Gastrocnemius medialis (tissue), 4 donors: ENCODE data around the gene SMOC1. TPM values are rescaled to one million over a fixed set of nuclear protein-coding genes. Genes with fewer than 3 reads are reported as not detected.

Source experiments
- ATAC-seq, 2 donors: fragments of 150-250 bp; one replicate each; pipeline ENCODE4 v1.9.1; 2016
- DNase-seq, 2 donors: peaks; one replicate each; pipeline ENCODE4 v3.0.0-alpha.2; 2019
- H3K27ac ChIP-seq, 4 donors: fragments of 200-600 bp; sonication (generic); 1 replicate in 1 of 4; 2 replicates in 3 of 4; pipeline ENCODE4 v1.5.1; 2016 to 2018; ENCODE audit warnings: mild to moderate bottlenecking in 2 of 4, moderate library complexity in 1 of 4
- H3K27me3 ChIP-seq, 3 donors: fragments of 200-600 bp; sonication (generic) in 2 of 3; 1 replicate in 1 of 3; 2 replicates in 2 of 3; pipeline versions ENCODE4 v1.5.1 to v1.6.0; 2016 to 2019; ENCODE audit warnings: mild to moderate bottlenecking in 1 of 3, moderate library complexity in 1 of 3
- H3K36me3 ChIP-seq, 2 donors: fragments of 200-600 bp; sonication (generic) in 1 of 2; one replicate each; pipeline ENCODE4 v1.5.1; 2017 to 2018
- H3K4me1 ChIP-seq, 2 donors: fragments of 200-600 bp; sonication (generic) in 1 of 2; one replicate each; pipeline ENCODE4 v1.5.1; 2016 to 2017; ENCODE audit warnings: mild to moderate bottlenecking in 2 of 2
- H3K4me3 ChIP-seq, 4 donors: fragments of 200-600 bp; sonication (generic) in 3 of 4; 1 replicate in 1 of 4; 2 replicates in 3 of 4; pipeline ENCODE4 v1.5.1; 2016 to 2019; ENCODE audit warnings: mild to moderate bottlenecking in 2 of 4
- H3K9me3 ChIP-seq, 3 donors: fragments of 200-600 bp; sonication (generic) in 2 of 3; 1 replicate in 1 of 3; 2 replicates in 2 of 3; pipeline ENCODE4 v1.5.1; 2016 to 2019
- CTCF ChIP-seq, 5 experiments: fragments of 450-650 bp in 3 of 5; fragments of 200-600 bp in 2 of 5; sonication (generic) in 2 of 5; IDR thresholded peaks in 4 of 5; conservative IDR thresholded peaks in 1 of 5; 1 replicate in 4 of 5; 2 replicates in 1 of 5; pipeline ENCODE4 v1.5.1; 2016 to 2019; ENCODE audit warnings: antibody characterized with exemption in 5 of 5, mild to moderate bottlenecking in 3 of 5, moderate library complexity in 3 of 5
- POLR2A ChIP-seq, 2 donors: fragments of 450-650 bp; IDR thresholded peaks; one replicate each; pipeline ENCODE4 v1.6.1; 2017; ENCODE audit warnings: antibody characterized with exemption in 2 of 2, mild to moderate bottlenecking in 2 of 2, moderate library complexity in 2 of 2
- in situ Hi-C, 4 donors: fragments of 200-750 bp; cut with MboI; loops; one replicate each; pipeline versions ENCODE4 v1.15.0 to v1.8.0; 2017; ENCODE audit warnings: low sequenced_read_pairs in 4 of 4
- intact Hi-C: fragments of 100-400 bp; cut with DNase I; formaldehyde crosslinking; loops from one replicate; pipeline ENCODE4 v1.15.1; 2023; ENCODE audit warnings: low total_unique reads
- total RNA-seq, 4 donors: library from RNA; depleted of rRNA; stranded (reverse); fragments of >200 nt; gene quantifications; one replicate each; pipeline versions ENCODE4 v1.1.0 to v1.2.3, GENCODE V29; 2016

SMOC1 gene
- total RNA-seq, 4 donors from 2014 or later, result 2.7 to 10.2 (median 7.8) TPM

- in situ Hi-C loops (no loop called here), intact Hi-C loops (no loop called here)
- no peak overlapping the region for H3K4me3 ChIP-seq
- TF ChIP-seq POLR2A (IDR thresholded peaks at IDR 0.05) (no peak), CTCF (IDR thresholded peaks at IDR 0.05 in 4 of 5, conservative IDR thresholded peaks at IDR 0.05 in 1 of 5) (no peak)
- no peak for DNase-seq
- no peaks in the 10 kb centered on the region for H3K36me3 ChIP-seq
- no peaks in the 10 kb centered on the region for H3K4me1 ChIP-seq
- H3K27ac ChIP-seq, result no peak overlapping the region
- no peak for ATAC-seq
- no peaks in the 10 kb centered on the region for H3K9me3 ChIP-seq
- H3K27me3 ChIP-seq, result no peaks in the 10 kb centered on the region
These were observed 13.4 kb upstream of the SMOC1 start for GRCh38 chr14:69865701-69866365.

- Histone ChIP-seq H3K27ac (no peak overlapping the region), H3K9me3 (no peaks in the 10 kb centered on the region), H3K36me3 (no peaks in the 10 kb centered on the region), H3K4me1 (no peaks in the 10 kb centered on the region), H3K27me3 (no peaks in the 10 kb centered on the region), H3K4me3 (no peak overlapping the region)
- in situ Hi-C loops (no loop called here), intact Hi-C loops (no loop called here)
- no peak for DNase-seq
- no peak for ATAC-seq
- TF ChIP-seq CTCF (IDR thresholded peaks at IDR 0.05 in 4 of 5, conservative IDR thresholded peaks at IDR 0.05 in 1 of 5), result no peak
- TF ChIP-seq POLR2A (IDR thresholded peaks at IDR 0.05), result no peak
These were observed 10.8 kb upstream of the SMOC1 start for GRCh38 chr14:69868363-69868963.

- H3K27me3 ChIP-seq, result no peaks in the 10 kb centered on the region
- intact Hi-C loops, result no loop called here
- H3K9me3 ChIP-seq, result no peaks in the 10 kb centered on the region
- TF ChIP-seq CTCF (IDR thresholded peaks at IDR 0.05 in 4 of 5, conservative IDR thresholded peaks at IDR 0.05 in 1 of 5), result no peak
- TF ChIP-seq POLR2A (IDR thresholded peaks at IDR 0.05), result no peak
- no peak for ATAC-seq
- no peak overlapping the region for H3K27ac ChIP-seq
- no peaks in the 10 kb centered on the region for H3K4me1 ChIP-seq
- no peaks in the 10 kb centered on the region for H3K36me3 ChIP-seq
- in situ Hi-C loops, result no loop called here
- H3K4me3 ChIP-seq, result no peak overlapping the region
- DNase-seq, result no peak
These were observed 8.6 kb upstream of the SMOC1 start for GRCh38 chr14:69870613-69871012.

- ATAC-seq, result no peak
- in situ Hi-C loops, result no loop called here
- no peaks in the 10 kb centered on the region for H3K27me3 ChIP-seq
- H3K9me3 ChIP-seq, result no peaks in the 10 kb centered on the region
- H3K4me1 ChIP-seq, result peaks cover 0 to 6% of the 10 kb centered on the region in 2 donors
- intact Hi-C loops, result no loop called here
- no peak overlapping the region for H3K4me3 ChIP-seq
- no peaks in the 10 kb centered on the region for H3K36me3 ChIP-seq
- no peak for TF ChIP-seq POLR2A (IDR thresholded peaks at IDR 0.05)
- no peak for TF ChIP-seq CTCF (IDR thresholded peaks at IDR 0.05 in 4 of 5, conservative IDR thresholded peaks at IDR 0.05 in 1 of 5)
- H3K27ac ChIP-seq, result peak overlapping the region in 1 of 4 donors; percentile 67
- no peak for DNase-seq
These were observed 5.1 kb upstream of the SMOC1 start for GRCh38 chr14:69873877-69874780.
